NCI-H510A treated with DMSO at 0.1 percent for 48 hours (cell line): Measurements from ENCODE around the gene ATG101.

Experiments
- DNase-seq: peaks from one replicate; lab custom pipeline; 2025; lab: John Stamatoyannopoulos, UW

The ATG101 gene

DNA sequence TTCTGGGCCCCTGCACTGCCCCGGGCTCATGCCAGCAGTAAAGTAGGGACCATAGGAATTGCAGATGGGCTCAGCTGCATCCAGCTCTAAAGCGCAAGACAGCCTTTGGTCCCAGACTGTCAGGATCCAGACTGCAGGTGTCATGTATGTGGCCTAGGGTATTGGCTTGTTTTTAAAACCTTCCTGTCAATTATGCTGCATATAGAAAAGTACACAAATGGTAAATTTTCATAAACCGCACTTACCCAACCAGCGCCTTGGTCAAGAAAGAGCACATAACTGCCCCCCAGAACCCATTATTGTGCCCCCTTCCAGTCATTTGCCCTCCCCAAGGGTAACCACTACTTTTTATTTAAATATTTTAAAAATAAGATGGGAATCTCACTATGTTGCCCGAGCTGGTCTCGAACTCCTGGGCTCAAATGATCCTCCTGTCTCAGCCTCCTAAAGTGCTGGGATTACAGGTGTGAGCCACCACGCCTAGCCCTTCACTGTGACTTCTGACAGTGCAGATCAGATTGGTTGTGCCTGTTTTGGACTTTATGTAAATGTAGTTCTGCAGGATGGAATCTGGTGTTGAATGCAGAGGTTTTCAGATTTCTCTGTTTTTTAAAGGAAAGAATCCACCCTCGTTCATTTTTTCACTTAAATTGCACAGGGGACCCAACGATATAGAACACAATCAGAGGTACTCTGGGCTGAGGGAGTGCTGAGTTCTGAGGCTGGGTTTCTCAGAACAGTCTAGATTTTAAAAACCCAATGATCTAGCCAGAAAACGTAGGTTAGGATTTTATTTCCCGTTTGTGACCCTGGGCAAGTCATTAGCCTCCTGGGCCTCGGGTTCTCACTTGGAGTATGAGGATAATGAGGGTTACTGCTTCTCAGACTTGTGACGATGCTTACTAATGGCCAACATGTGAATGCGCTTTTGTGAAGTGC lies 11.9 kb upstream of the ATG101 start:
- DNase-seq: no peak

DNA sequence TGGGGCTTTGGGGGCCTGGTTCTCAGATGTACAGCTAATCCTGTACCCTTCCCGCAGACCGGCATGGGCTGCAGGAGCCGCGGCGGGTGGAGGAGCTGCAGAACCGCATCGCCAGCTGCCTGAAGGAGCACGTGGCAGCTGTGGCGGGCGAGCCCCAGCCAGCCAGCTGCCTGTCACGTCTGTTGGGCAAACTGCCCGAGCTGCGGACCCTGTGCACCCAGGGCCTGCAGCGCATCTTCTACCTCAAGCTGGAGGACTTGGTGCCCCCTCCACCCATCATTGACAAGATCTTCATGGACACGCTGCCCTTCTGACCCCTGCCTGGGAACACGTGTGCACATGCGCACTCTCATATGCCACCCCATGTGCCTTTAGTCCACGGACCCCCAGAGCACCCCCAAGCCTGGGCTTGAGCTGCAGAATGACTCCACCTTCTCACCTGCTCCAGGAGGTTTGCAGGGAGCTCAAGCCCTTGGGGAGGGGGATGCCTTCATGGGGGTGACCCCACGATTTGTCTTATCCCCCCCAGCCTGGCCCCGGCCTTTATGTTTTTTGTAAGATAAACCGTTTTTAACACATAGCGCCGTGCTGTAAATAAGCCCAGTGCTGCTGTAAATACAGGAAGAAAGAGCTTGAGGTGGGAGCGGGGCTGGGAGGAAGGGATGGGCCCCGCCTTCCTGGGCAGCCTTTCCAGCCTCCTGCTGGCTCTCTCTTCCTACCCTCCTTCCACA lies 11.0 kb upstream of the ATG101 start:
- peak; percentile 34 for DNase-seq

DNA sequence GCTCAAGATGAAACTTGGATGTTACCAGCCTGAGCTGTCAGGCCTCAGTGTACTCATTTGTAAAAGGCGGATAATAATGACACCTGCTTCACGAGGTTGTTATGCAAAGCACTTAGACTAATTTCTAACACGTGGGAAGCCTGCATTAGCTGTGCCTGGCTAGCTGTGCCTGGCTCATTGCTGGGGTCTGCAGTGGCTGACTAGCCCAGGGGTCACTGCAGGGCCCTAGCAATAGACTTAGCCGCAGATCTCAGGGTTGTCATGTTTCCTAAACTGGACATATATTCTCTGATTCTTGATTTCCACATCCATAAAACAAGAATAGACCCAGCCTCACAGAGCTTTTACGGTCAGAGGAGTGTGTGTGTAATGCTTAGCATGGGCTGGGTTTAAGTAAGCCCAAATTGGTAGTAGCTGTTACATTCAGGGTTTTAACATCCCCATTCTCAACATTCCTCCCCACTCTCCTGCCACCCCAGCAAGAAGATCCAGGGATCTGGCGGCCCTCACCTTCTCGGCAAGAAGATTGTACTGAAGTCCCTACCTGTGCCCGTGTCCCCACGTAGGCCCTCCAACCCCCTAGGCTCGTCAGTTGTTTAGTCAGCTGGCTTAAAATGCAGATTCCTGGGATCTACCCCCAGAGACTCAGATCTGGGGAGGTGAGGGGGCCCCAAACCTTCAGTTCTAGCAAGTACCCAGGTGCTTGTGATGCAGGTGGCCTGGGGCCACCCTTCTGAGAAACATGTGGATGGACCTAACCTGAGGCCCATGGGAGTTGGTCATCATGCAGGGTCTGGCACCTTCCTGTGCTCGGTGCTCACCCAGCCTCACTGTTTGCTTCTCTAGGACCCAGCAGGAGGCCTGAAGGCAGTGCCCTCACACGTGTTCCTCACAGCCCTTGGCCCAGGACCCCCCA lies 9.9 kb upstream of the ATG101 start:
- no peak for DNase-seq

DNA sequence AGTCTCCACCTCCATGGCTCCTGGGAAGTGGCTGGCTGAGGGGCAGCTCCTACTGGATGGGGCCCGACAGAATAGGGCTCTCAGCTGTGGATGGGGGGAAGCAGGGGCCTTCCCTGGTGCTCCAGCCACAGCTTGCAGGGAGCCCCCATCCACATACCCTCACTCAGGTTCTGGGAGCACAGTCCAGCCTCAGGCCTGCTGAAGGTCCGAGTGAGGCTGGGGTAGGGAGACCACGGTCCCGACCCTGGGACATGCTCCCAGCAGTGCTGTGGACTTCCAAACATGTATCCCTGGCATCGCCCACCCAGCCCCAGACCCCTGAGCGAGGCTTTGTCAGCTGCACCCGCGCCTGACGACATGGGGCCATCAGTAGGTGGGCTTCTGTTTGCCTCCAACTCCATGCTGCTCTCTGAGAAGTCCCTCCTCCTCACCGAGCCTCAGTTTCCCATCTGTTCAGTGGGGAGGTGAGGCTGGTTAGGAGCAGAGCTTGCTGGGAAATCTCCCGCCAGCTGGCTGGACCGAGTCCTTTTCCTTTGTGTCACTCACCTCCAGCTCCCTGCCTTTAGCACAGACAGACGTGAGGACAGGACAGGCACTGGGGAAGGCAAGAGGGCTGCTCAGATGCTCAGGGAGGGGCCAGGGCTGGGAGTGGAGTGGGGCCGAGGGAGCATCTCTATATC lies 9.1 kb upstream of the ATG101 start:
- DNase-seq: no peak

DNA sequence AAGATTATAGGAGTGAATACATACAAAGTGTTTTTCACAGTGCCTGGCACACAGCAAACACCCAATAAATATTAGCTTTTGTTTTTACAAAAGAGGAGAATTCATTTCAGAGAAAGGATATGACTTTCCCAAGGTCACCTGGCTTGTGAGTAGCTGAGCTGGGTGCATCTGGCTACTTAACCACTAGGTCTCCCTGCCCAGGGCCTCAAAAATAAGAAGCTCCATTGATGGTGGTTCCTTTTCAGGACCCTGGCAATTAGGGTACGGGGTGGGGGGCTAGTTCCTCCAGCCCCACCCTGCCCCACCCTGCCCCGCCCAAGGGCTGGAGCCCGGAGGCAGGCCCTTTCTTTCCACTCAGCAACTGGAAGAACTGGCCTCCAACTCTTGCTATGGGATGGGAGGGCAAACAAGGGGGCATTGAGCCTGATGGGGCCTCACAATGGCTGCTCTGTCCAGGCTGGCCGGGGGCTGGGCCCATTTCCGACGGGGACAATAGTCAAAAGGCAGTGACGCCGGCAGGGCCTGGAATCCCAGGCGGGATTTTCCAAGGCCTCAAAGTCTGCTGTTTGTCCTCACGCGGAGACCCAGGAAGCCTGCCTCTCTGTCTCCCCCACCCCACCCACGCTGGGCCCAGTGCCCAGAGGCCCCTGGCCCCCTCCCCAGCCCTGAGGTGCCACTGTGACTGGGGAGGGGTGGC lies 8.2 kb upstream of the ATG101 start:
- DNase-seq: no peak

DNA sequence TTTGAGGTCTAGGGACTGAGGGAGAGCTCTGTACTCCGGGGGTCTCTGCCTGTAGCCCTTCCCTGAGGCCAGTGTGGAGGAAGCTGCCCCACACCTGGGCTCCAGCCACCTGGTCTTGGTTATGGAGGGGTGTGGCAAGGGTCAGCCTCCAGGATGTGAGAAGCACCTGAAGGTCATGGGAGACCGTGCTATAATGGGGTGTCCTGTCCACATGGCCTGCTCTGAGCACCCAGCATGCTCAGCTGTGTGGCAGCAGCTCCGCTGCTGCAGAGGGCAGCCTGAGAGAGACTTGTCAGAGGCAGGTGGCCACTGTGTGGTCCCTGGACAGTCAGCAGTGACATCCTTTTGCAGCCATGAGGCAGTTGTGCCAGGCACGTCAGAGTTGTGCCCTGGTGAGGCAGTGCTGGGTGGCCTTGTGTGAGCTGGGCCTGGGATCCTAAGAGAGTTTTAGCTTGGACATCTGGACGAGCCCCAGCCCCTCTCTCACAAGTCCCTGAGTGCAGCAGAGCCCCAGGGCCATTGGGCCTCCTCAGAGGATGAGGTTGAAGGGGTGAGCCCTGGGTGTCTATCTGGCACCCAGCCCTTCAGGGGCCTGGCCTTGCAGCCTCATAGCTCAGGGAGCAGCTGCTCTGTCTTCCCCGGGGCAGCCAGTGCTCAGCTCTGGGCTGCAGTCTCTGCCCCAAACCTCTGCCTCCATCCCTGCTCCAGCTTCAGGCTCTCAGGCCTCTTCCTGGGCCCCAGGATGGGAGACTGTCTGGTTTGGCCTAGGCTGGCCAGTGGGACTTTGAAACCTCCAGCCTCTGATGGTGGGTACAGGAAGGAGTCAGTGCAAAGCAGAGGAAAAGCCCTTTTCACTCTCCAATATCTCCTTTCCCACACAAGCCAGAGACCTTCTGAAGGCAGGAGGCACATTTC lies 7.4 kb upstream of the ATG101 start:
- no peak for DNase-seq

DNA sequence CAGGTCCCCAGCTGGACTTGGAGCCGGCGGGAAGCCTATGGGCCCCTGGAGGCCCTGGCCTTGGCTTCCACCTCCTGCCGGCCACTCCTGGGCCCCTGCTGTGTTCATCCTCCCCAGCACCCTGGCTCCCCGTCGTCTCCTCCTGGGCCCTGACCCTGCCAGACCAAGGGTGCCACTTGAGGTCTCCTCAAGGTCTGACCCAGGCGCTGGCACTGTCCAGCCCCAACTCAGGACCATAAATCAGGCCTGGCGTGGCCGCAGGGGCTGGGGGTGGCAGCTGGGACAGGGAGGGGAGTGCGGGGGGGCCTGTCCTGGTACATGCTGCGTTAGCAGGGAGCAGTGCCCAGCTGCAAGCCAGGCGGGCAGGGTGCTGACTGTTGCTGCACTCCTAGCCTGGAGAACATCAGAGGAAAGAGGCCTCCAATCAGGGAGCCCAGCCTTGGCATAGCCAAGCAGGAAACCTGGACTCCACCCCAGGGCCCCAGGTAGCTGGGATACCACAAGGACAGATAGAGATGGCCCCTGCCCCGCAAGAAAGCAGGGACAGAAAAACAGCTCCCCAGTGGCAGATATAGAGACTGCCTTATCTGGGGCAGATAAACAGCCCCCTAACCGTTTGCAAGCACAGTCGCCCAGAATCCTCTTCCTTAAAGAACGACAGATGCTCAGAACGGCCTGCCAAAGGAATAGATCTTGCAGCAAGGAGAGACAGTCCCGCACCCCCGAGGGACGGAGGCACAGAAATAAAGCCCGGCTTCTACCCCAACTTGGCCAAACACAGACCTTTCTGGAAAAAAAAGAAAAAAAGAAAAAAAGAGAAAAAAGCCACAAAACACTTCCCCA lies 6.5 kb upstream of the ATG101 start:
- DNase-seq: no peak

DNA sequence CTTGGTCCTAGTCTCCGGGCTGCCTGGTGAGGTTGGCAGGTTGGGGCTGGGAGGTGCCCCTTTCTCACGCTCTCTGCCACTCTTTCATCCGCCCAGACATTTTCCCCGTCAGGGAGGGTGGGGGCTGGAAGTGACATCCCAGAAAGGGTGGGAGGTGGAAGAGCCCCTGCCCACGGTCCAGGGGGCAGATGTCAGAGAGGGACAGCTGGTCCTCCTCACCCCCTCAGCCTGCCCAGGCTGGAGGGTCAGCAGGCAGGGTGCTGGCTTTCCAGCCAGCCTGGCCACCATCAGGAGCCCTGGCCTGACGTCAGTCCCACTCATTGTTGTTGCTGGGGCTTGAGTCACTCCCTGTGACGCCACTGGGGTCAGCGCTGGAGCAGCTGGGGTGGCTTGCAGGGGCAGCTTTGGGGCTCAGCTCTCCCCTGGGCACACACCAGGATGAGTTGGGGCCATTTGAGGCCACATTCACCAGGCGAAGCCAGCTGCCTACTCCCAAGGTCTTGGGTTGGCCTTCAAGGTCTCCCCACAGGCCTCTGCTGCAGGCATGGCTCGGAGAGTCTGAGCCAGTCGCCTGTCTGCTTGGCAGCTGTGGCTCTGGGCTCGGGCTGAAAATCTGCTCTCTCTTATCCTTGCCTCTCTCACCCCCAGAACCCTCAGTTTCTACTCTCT lies 5.7 kb upstream of the ATG101 start:
- DNase-seq: no peak

DNA sequence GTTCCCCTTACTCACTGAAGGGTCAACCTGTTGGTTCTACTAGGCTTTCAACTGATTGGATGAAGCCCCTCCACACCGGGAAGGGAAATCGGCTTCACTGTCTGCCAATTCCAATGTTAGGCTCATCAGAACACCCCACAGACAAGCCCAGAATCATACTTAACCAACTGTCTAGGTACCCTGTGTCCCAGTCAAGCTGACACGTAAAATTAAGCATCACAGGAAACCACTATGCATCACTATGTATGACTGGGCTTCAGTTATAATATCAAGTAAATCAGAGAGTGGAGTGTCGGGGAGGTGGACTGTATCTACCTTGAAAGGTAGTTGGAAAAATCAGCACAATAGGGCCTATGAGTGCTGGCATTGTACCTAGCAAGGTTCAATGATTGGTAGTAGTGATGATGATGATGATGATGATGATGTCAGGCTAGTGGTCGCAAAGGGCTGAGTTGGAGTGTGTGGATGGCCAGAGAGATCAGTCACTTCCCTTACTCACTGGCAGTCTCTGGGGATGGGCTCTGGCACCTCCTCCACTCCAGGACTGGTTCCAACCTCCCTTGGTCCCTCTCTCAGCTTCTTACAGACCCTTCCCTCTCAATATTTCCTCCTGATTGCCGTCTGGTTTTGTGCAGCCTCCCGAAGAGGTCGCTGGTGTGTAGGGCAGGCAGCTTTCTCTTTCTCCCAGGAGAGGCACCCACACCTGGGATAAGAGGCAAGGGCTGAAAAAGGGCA lies 3.3 kb upstream of the ATG101 start:
- no peak for DNase-seq

DNA sequence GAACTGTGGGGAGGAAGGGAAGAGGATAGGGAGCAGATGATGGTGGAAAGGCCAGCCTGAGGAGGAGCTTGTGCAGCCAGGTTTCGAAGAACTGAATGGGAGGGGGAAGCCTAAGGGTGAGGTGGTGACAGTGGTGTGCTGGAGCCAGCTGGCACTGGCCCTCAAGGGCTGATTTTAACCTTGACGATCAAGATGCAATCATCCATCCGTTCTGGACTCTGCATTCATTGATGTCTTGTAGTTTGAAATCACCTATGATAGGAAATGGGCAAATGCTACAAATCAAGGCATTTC lies 2.8 kb upstream of the ATG101 start:
- no peak for DNase-seq

DNA sequence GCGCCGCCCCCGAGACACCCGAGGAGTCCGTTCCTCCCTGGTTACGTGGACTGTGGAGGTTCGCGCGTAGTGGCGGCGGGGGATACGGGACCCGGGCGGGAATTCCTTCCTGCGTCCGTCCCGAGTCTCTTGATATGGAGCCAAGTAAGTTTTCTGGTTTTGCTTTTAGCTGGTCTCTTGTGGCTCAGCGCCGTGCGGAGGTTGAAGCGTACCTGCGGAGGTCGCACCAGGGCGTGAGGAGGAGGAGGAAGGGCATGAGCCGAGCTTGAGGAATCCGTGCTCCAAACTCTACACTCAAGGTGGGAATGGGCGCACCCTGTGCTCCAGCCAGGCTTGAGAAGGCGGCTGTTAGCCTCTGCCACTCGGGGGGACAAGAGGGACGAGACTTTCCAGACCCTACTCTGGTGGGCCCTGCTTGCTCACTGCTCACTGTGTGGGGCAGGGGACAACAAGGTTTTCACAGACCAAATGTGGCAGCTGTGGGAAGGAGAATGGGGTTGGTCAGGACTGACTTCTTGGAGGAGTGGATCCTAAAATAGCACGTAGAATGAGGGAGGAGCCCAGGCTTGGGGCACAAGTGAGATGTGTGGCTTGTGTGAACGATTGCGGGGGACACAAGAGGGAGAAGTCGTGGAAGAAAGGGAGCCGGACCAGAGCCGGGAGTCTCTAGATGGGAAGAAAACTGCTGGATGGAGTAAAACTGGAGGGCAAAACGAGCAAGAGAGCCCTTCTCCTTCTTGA lies 577 bp downstream of the ATG101 start:
- no peak for DNase-seq

DNA sequence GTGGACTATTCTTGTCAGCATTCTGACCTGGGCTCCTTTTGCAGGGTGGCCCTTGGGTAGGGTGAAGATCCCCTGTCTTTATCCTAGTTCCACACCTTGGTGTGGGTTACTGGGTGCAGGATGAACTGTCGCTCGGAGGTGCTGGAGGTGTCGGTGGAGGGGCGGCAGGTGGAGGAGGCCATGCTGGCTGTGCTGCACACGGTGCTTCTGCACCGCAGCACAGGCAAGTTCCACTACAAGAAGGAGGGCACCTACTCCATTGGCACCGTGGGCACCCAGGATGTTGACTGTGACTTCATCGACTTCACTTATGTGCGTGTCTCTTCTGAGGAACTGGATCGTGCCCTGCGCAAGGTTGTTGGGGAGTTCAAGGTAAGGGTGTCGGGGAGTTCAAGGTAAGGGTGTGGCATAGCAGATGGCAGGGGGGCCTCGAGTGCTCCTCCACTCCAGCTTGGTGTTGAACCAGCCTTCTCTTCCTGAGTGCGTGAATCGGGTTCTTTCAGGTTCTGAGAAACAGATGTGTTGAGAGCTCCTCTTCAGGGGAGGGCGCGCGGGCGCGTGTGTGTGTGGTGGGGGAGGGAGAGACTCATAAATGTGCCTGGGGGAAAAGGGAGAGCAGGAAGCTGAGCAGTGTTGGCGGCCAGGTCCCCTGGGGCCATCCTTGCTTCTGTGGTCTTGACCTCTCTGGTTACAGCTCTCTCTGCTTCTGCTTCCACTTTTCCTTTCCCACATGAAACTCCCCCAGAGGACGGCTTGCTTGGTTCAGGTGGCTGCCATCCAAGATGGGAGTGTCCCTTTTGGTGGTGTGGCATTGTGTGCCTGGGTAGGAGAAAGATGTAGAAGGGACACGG lies 4.0 kb downstream of the ATG101 start:
- peak; percentile 42 for DNase-seq

DNA sequence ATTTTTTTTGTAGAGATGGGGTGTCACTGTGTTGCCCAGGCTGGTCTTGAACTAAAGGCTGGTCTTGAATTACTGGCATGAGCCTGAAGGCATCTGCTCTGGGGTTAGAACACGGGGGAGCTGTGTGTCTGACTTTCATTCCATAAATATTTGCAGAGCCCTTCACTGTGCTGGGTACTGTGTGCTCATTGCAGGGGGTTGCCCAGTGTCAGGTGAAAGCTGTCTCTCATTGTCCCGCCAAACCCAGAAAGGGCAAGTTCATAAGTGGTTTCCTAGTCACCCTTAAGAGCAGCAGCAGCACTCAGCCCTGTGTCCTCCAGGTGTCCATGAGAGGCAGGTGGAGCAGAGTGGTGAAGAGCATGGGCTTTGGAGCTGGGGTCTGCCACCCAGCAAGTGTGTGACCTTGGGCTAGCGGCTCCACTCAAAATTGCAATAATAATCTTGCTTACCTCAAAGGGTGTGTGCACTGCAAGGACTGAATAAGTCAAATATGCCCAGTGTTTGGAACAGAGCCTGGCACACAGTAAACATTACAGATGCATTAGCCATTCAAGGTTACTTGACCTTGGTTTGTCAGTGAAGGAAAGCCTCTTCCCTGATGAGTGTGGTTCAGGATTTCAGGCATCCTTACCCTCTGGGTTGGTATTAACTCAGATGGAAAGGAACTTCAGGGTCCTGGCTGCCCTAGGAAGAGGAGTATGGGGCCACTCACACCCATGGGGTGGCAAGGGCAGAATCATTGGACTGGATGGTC lies 5.4 kb downstream of the ATG101 start:
- DNase-seq: peak; percentile 94

DNA sequence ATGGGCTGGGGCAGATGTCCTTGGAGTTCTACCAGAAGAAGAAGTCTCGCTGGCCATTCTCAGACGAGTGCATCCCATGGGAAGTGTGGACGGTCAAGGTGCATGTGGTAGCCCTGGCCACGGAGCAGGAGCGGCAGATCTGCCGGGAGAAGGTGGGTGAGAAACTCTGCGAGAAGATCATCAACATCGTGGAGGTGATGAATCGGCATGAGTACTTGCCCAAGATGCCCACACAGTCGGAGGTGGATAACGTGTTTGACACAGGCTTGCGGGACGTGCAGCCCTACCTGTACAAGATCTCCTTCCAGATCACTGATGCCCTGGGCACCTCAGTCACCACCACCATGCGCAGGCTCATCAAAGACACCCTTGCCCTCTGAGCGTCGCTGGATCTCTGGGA lies 7.0 kb downstream of the ATG101 start:
- DNase-seq: no peak

DNA sequence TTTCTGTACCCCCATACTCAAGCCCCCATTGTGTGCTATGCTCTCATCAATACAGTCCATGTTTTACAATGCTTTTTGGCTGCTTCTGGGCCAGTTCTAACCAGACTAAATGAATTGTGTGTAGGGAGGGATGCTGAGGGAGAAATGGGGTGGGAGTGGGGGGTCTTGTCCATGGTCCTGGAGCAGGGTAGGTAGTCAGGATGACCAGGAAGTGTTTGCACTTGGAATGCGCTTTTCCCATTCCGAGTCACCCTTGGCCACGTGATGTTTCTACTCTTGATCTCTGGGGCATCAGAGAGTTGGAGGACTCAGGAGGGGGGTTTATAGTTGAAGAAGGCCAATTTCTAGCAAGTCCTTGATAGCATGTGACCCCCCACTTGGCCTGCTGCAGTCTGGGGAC lies 8.5 kb downstream of the ATG101 start:
- no peak for DNase-seq
